Panc1 (cell line): ENCODE data around the gene GP2.
A peak's percentile ranks its signal among the peaks of the same experiment; 100 is the strongest.

Experiments used
- CTCF ChIP-seq: fragments of 450-650 bp; IDR thresholded peaks from 2 replicates; pipeline ENCODE4 v1.5.1; 2017; ENCODE audit warnings: mild to moderate bottlenecking
- REST ChIP-seq, 2 experiments: IDR thresholded peaks; 2 replicates each; pipeline ENCODE4 v1.6.1; 2011 to 2012; ENCODE audit warnings: low read depth in 2 of 2, control low read depth in 1 of 2, low read length in 1 of 2, mild to moderate bottlenecking in 1 of 2, moderate library complexity in 1 of 2; ENCODE audit not compliant: insufficient read depth in 1 of 2

DNA sequence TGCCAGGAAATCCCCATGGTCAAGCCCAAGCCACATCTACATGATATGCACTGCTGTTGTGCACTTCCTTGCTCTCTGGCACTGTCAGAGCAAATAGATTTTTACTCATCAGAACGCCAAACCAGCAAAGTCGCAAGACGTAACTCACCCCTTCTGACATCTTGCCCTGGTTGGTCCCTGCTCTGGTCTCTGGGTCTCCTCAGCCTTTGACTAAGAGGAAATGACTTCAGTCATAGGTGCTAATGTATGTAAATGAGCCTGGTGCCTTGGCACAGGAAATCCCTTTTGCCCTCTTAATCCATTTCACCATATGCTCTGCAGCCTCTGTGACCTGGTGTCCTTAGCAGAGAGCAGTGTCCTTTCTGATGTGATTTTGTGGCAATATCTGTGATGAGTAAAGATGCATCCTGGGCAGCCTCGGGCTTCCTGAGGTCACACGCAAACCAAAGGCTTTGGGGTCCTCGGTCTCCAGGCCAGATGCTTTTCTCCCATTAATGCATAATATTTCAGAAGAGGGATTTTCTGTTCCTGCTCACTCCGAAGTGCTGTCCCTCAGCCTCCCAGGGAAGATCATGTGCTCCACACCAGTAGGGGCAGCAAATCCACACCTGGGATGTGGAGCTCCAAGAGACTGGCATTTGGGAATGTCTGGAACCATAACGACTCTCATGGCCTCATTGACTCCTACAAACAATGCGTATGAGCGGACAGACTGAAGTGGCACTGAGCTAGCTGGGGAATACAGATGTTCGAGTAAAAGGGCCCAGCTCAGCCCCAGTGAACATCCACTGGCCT is 66.9 kb downstream of the GP2 start:
- TF ChIP-seq CTCF: peak; percentile 18; the same call in 1 of the 2 replicates
- TF ChIP-seq REST (IDR thresholded peaks at IDR 0.05; ENCODE audit: insufficient read depth in 1 of 2, low read depth in 2 of 2, low read length in 1 of 2): no peak
